Mucosa of descending colon (tissue), 3 donors: ENCODE data around the gene ZFYVE19. TPM values are rescaled to one million over a fixed set of nuclear protein-coding genes. Genes with fewer than 3 reads are reported as not detected.

Source experiments
- ATAC-seq: fragments of 200-7000 bp; cut with Tn5 transposase; one replicate; pipeline ENCODE4 v1.9.1; 2020; ENCODE audit warnings: mild to moderate bottlenecking, moderate library complexity
- DNase-seq, 3 donors: peaks; one replicate each; pipeline ENCODE4 v3.0.0-alpha.2; 2020
- H3K36me3 ChIP-seq: fragments of 200-600 bp; one replicate; pipeline ENCODE4 v1.8.0; 2021; ENCODE audit warnings: low read depth, mild to moderate bottlenecking
- H3K4me1 ChIP-seq: fragments of 200-600 bp; one replicate; pipeline ENCODE4 v1.8.0; 2021; ENCODE audit warnings: low read depth, mild to moderate bottlenecking
- H3K4me3 ChIP-seq: fragments of 200-600 bp; one replicate; pipeline ENCODE4 v1.8.0; 2021; ENCODE audit warnings: mild to moderate bottlenecking
- H3K9me3 ChIP-seq: fragments of 200-600 bp; one replicate; pipeline ENCODE4 v1.8.0; 2021; ENCODE audit warnings: mild to moderate bottlenecking
- CTCF ChIP-seq: fragments of 200-600 bp; IDR thresholded peaks from one replicate; pipeline ENCODE4 v1.8.0; 2022; ENCODE audit warnings: antibody characterized with exemption, mild to moderate bottlenecking
- intact Hi-C, 2 donors: fragments of 100-400 bp; cut with DNase I in 1 of 2; cut with micrococcal nuclease in 1 of 2; formaldehyde crosslinking; loops; one replicate each; pipeline versions ENCODE4 v1.11.0 to v1.11.1; 2022; cut with DNase I, micrococcal nuclease
- total RNA-seq, 3 donors: library from RNA; stranded (reverse); fragmentation: NEBNext Ultra II Directional in 2 of 3; extraction: Animal tissue kit (Norgen Biotek cat#: 25700) in 2 of 3; gene quantifications; one replicate each; pipeline versions ENCODE4 v1.2.1 to v1.2.4, GENCODE V29; 2021 to 2023
- donor health status: DM: no; HTN: no; CAD: no; lungs with moderate emphysema.
- donor health status: DM: no; HTN: no; CAD: no.
- donor health status: DM: no; HTN: yes; CAD: no.

ZFYVE19 gene
- total RNA-seq, 3 donors from 2014 or later: 22.2 to 37.5 (median 36.5) TPM

GRCh38 chr15:40830884-40831283 lies 24.0 kb downstream of the ZFYVE19 start:
- Histone ChIP-seq H3K36me3 (no peaks in the 10 kb centered on the region), H3K9me3 (no peaks in the 10 kb centered on the region)
- TF ChIP-seq CTCF: no peak

GRCh38 chr15:40831861-40832260 lies 25.0 kb downstream of the ZFYVE19 start:
- ATAC-seq: no peak
- intact Hi-C loops: no loop called here

More at GRCh38 chr15:40830884-40831283, 24.0 kb downstream of the ZFYVE19 start:
- Histone ChIP-seq H3K4me1 (peaks cover 25% of the 10 kb centered on the region), H3K4me3 (no peak overlapping the region)
- no peak for ATAC-seq
- intact Hi-C loops: no loop called here
- DNase-seq: no peak

GRCh38 chr15:40832903-40833302 lies 26.0 kb downstream of the ZFYVE19 start:
- Histone ChIP-seq H3K36me3 (no peaks in the 10 kb centered on the region), H3K4me1 (peaks cover 8% of the 10 kb centered on the region), H3K4me3 (no peak overlapping the region), H3K9me3 (no peaks in the 10 kb centered on the region)
- no peak for TF ChIP-seq CTCF
- DNase-seq (no peak), ATAC-seq (no peak)
- intact Hi-C loops: no loop called here

More at GRCh38 chr15:40831861-40832260, 25.0 kb downstream of the ZFYVE19 start:
- no peak for DNase-seq
- H3K9me3 ChIP-seq: no peaks in the 10 kb centered on the region
- no peaks in the 10 kb centered on the region for H3K36me3 ChIP-seq
- no peak overlapping the region for H3K4me3 ChIP-seq
- H3K4me1 ChIP-seq: peaks cover 15% of the 10 kb centered on the region
- no peak for TF ChIP-seq CTCF

GRCh38 chr15:40836020-40836419 lies 29.1 kb downstream of the ZFYVE19 start:
- no peak overlapping the region for H3K4me3 ChIP-seq
- TF ChIP-seq CTCF: no peak
- no peaks in the 10 kb centered on the region for H3K36me3 ChIP-seq
- intact Hi-C loops: no loop called here
- no peak for ATAC-seq
- H3K9me3 ChIP-seq: no peaks in the 10 kb centered on the region
- no peaks in the 10 kb centered on the region for H3K4me1 ChIP-seq
- no peak for DNase-seq

- ATAC-seq (no peak), DNase-seq (no peak)
- intact Hi-C loops: no loop called here
- Histone ChIP-seq H3K4me3 (no peak overlapping the region), H3K36me3 (no peaks in the 10 kb centered on the region), H3K9me3 (no peaks in the 10 kb centered on the region), H3K4me1 (no peaks in the 10 kb centered on the region)
- TF ChIP-seq CTCF: no peak
Measured at GRCh38 chr15:40838756-40839155, 31.9 kb downstream of the ZFYVE19 start.

GRCh38 chr15:40841741-40842140 lies 34.9 kb downstream of the ZFYVE19 start:
- no peaks in the 10 kb centered on the region for H3K9me3 ChIP-seq
- H3K36me3 ChIP-seq: no peaks in the 10 kb centered on the region
- H3K4me3 ChIP-seq: no peak overlapping the region
- intact Hi-C loops: no loop called here
- no peak for ATAC-seq
- peaks cover 6% of the 10 kb centered on the region for H3K4me1 ChIP-seq
- no peak for TF ChIP-seq CTCF
- DNase-seq: no peak
